ENCODE results near the gene TRIM39. TPM values are rescaled to one million over a fixed set of nuclear protein-coding genes. Genes with fewer than 3 reads are reported as not detected.

Gene TRIM39
- total and polyA plus RNA-seq, 9 of the 15 experiments (the other 6 are each of a cell fraction or from before 2014, with no cell fraction given): 5.6 to 17.7 (median 12.8) TPM

DNA sequence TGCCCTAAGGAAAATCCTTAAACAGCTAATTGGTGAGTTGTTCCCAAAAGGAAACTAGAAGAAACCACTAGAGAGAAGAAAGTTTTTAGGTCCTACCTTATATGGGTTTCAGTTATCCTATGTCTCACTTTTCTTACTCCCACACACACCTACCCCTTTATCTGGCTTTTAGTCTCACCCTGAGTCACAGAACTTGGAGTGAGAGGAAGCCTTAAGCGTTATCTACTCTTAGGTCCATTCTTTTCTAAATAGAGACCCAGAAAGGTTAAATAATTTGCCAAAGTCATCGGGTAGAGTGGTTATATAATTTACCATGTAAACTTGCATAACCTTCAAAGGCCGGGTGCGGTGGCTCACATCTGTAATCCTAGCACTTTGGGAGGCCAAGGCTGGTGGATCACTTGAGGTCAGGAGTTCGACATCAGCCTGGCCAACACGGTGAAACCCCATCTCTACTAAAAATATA, 13.9 kb downstream of the TRIM39 start (continued):
- TF ChIP-seq, protein P1, sequence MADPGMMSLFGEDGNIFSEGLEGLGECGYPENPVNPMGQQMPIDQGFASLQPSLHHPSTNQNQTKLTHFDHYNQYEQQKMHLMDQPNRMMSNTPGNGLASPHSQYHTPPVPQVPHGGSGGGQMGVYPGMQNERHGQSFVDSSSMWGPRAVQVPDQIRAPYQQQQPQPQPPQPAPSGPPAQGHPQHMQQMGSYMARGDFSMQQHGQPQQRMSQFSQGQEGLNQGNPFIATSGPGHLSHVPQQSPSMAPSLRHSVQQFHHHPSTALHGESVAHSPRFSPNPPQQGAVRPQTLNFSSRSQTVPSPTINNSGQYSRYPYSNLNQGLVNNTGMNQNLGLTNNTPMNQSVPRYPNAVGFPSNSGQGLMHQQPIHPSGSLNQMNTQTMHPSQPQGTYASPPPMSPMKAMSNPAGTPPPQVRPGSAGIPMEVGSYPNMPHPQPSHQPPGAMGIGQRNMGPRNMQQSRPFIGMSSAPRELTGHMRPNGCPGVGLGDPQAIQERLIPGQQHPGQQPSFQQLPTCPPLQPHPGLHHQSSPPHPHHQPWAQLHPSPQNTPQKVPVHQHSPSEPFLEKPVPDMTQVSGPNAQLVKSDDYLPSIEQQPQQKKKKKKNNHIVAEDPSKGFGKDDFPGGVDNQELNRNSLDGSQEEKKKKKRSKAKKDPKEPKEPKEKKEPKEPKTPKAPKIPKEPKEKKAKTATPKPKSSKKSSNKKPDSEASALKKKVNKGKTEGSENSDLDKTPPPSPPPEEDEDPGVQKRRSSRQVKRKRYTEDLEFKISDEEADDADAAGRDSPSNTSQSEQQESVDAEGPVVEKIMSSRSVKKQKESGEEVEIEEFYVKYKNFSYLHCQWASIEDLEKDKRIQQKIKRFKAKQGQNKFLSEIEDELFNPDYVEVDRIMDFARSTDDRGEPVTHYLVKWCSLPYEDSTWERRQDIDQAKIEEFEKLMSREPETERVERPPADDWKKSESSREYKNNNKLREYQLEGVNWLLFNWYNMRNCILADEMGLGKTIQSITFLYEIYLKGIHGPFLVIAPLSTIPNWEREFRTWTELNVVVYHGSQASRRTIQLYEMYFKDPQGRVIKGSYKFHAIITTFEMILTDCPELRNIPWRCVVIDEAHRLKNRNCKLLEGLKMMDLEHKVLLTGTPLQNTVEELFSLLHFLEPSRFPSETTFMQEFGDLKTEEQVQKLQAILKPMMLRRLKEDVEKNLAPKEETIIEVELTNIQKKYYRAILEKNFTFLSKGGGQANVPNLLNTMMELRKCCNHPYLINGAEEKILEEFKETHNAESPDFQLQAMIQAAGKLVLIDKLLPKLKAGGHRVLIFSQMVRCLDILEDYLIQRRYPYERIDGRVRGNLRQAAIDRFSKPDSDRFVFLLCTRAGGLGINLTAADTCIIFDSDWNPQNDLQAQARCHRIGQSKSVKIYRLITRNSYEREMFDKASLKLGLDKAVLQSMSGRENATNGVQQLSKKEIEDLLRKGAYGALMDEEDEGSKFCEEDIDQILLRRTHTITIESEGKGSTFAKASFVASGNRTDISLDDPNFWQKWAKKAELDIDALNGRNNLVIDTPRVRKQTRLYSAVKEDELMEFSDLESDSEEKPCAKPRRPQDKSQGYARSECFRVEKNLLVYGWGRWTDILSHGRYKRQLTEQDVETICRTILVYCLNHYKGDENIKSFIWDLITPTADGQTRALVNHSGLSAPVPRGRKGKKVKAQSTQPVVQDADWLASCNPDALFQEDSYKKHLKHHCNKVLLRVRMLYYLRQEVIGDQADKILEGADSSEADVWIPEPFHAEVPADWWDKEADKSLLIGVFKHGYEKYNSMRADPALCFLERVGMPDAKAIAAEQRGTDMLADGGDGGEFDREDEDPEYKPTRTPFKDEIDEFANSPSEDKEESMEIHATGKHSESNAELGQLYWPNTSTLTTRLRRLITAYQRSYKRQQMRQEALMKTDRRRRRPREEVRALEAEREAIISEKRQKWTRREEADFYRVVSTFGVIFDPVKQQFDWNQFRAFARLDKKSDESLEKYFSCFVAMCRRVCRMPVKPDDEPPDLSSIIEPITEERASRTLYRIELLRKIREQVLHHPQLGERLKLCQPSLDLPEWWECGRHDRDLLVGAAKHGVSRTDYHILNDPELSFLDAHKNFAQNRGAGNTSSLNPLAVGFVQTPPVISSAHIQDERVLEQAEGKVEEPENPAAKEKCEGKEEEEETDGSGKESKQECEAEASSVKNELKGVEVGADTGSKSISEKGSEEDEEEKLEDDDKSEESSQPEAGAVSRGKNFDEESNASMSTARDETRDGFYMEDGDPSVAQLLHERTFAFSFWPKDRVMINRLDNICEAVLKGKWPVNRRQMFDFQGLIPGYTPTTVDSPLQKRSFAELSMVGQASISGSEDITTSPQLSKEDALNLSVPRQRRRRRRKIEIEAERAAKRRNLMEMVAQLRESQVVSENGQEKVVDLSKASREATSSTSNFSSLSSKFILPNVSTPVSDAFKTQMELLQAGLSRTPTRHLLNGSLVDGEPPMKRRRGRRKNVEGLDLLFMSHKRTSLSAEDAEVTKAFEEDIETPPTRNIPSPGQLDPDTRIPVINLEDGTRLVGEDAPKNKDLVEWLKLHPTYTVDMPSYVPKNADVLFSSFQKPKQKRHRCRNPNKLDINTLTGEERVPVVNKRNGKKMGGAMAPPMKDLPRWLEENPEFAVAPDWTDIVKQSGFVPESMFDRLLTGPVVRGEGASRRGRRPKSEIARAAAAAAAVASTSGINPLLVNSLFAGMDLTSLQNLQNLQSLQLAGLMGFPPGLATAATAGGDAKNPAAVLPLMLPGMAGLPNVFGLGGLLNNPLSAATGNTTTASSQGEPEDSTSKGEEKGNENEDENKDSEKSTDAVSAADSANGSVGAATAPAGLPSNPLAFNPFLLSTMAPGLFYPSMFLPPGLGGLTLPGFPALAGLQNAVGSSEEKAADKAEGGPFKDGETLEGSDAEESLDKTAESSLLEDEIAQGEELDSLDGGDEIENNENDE (IDR thresholded peaks at IDR 0.05; ENCODE audit: low read depth, low read length): no peak
- TF ChIP-seq DNMT1 (IDR thresholded peaks at IDR 0.05): no peak
- TF ChIP-seq NR2F6 (CRISPR knock-in tag; IDR thresholded peaks at IDR 0.05): no peak
- TF ChIP-seq, protein P2, sequence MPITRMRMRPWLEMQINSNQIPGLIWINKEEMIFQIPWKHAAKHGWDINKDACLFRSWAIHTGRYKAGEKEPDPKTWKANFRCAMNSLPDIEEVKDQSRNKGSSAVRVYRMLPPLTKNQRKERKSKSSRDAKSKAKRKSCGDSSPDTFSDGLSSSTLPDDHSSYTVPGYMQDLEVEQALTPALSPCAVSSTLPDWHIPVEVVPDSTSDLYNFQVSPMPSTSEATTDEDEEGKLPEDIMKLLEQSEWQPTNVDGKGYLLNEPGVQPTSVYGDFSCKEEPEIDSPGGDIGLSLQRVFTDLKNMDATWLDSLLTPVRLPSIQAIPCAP (CRISPR knock-in tag; IDR thresholded peaks at IDR 0.05; ENCODE audit: borderline replicate concordance): no peak
- TF ChIP-seq, protein P3, sequence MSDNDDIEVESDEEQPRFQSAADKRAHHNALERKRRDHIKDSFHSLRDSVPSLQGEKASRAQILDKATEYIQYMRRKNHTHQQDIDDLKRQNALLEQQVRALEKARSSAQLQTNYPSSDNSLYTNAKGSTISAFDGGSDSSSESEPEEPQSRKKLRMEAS (CRISPR knock-in tag; IDR thresholded peaks at IDR 0.05): no peak
- TF ChIP-seq FUS (optimal IDR thresholded peaks at IDR 0.05; ENCODE audit: low read depth, low read length): no peak
- no peak for TF ChIP-seq ZFP36 (IDR thresholded peaks at IDR 0.05; ENCODE audit: low read depth, low read length, partially characterized antibody)
- TF ChIP-seq, protein P4, sequence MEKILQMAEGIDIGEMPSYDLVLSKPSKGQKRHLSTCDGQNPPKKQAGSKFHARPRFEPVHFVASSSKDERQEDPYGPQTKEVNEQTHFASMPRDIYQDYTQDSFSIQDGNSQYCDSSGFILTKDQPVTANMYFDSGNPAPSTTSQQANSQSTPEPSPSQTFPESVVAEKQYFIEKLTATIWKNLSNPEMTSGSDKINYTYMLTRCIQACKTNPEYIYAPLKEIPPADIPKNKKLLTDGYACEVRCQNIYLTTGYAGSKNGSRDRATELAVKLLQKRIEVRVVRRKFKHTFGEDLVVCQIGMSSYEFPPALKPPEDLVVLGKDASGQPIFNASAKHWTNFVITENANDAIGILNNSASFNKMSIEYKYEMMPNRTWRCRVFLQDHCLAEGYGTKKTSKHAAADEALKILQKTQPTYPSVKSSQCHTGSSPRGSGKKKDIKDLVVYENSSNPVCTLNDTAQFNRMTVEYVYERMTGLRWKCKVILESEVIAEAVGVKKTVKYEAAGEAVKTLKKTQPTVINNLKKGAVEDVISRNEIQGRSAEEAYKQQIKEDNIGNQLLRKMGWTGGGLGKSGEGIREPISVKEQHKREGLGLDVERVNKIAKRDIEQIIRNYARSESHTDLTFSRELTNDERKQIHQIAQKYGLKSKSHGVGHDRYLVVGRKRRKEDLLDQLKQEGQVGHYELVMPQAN (IDR thresholded peaks at IDR 0.05; ENCODE audit: borderline replicate concordance): no peak
- no peak for TF ChIP-seq ZNF717 (CRISPR knock-in tag; IDR thresholded peaks at IDR 0.05)
- TF ChIP-seq, protein P5, sequence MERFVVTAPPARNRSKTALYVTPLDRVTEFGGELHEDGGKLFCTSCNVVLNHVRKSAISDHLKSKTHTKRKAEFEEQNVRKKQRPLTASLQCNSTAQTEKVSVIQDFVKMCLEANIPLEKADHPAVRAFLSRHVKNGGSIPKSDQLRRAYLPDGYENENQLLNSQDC (CRISPR knock-in tag; IDR thresholded peaks at IDR 0.05): no peak
- TF ChIP-seq, protein P6, sequence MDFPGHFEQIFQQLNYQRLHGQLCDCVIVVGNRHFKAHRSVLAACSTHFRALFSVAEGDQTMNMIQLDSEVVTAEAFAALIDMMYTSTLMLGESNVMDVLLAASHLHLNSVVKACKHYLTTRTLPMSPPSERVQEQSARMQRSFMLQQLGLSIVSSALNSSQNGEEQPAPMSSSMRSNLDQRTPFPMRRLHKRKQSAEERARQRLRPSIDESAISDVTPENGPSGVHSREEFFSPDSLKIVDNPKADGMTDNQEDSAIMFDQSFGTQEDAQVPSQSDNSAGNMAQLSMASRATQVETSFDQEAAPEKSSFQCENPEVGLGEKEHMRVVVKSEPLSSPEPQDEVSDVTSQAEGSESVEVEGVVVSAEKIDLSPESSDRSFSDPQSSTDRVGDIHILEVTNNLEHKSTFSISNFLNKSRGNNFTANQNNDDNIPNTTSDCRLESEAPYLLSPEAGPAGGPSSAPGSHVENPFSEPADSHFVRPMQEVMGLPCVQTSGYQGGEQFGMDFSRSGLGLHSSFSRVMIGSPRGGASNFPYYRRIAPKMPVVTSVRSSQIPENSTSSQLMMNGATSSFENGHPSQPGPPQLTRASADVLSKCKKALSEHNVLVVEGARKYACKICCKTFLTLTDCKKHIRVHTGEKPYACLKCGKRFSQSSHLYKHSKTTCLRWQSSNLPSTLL (IDR thresholded peaks at IDR 0.05): no peak
